ENCODE data around the gene SLC29A3. TPM values are rescaled to one million over a fixed set of nuclear protein-coding genes. Genes with fewer than 3 reads are reported as not detected.

SLC29A3 gene
- polyA plus RNA-seq, 1 of the 3 experiments (the other 2 are of a cell fraction), result 3.8 TPM

DNA sequence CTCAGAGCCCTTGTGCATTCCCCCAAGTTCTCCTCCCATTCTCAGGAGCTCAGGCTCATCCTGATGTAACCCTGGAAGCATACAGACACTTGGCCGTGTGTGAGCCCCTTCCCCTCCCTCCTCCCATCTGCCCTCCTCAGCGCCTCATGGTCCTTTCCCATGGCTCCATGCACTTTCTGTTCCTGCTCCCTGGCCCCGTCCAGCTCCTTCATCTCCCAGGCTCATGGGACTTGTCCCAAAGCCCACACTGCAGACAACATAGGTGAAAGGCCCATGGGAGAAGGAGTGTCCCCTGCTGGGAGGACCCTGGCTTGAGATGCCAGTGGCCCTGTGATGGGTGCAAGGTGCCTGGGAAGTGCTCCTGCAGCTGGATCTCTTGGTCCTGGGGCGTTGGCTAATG, 24.2 kb upstream of the SLC29A3 start:
- Histone ChIP-seq H3K27ac (ENCODE audit: low read depth in 2 of 2, low read length in 1 of 2) (no peak overlapping the region; a peak in 1 of 4 replicates), H3K9ac (no peak overlapping the region), H2AFZ (ENCODE audit: low read depth) (no peak overlapping the region), H3K9me3 (no peaks in the 10 kb centered on the region), H3K4me2 (no peak overlapping the region), H3K4me3 (ENCODE audit: low read depth in 2 of 2, low read length in 1 of 2) (no peak overlapping the region), H3K27me3 (ENCODE audit: insufficient read depth) (no peaks in the 10 kb centered on the region), H4K20me1 (ENCODE audit: insufficient read depth) (peaks cover 8% of the 10 kb centered on the region; the same call in 1 of the 2 replicates), H3K79me2 (ENCODE audit: insufficient read depth) (no peaks in the 10 kb centered on the region), H3F3A (replicated peaks; ENCODE audit: insufficient read depth) (no peaks in the 10 kb centered on the region), H3K9me2 (no peaks in the 10 kb centered on the region), H3K4me1 (ENCODE audit: control insufficient read depth in 1 of 2, insufficient read depth in 2 of 2, low read depth in 1 of 2, low read length in 1 of 2) (peaks cover 0 to 9% of the 10 kb centered on the region in 2 experiments; a peak in 1 of 4 replicates), H3K36me3 (replicated peaks in 1 of 2; ENCODE audit: control insufficient read depth in 1 of 2, insufficient read depth in 2 of 2, low read length in 1 of 2) (peaks cover 27 to 73% of the 10 kb centered on the region in 2 experiments)
- TF ChIP-seq RCOR1 (IDR thresholded peaks at IDR 0.05; ENCODE audit: low read length), result no peak
- TF ChIP-seq YY1 (IDR thresholded peaks at IDR 0.05; ENCODE audit: low read depth), result no peak
- TF ChIP-seq NFIC (IDR thresholded peaks at IDR 0.05; ENCODE audit: borderline replicate concordance), result no peak
- TF ChIP-seq CTCF (IDR thresholded peaks at IDR 0.05), result no peak
- no peak for TF ChIP-seq POLR2AphosphoS5 (IDR thresholded peaks at IDR 0.05; ENCODE audit: low read depth, low read length)
- TF ChIP-seq CHD2 (IDR thresholded peaks at IDR 0.05; ENCODE audit: low read length, partially characterized antibody), result no peak
- no peak for TF ChIP-seq MAX (IDR thresholded peaks at IDR 0.05; ENCODE audit: low read depth)
- TF ChIP-seq REST (IDR thresholded peaks at IDR 0.05; ENCODE audit: low read depth, low read length), result no peak
- TF ChIP-seq, protein P1, sequence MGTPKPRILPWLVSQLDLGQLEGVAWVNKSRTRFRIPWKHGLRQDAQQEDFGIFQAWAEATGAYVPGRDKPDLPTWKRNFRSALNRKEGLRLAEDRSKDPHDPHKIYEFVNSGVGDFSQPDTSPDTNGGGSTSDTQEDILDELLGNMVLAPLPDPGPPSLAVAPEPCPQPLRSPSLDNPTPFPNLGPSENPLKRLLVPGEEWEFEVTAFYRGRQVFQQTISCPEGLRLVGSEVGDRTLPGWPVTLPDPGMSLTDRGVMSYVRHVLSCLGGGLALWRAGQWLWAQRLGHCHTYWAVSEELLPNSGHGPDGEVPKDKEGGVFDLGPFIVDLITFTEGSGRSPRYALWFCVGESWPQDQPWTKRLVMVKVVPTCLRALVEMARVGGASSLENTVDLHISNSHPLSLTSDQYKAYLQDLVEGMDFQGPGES (IDR thresholded peaks at IDR 0.05; ENCODE audit: low read depth, low read length), result no peak
- no peak for TF ChIP-seq JUND (IDR thresholded peaks at IDR 0.05)
- no peak for TF ChIP-seq FOXM1 (IDR thresholded peaks at IDR 0.05; ENCODE audit: low read depth)
- TF ChIP-seq NRF1 (IDR thresholded peaks at IDR 0.05; ENCODE audit: low read depth, low read length), result no peak
- TF ChIP-seq USF2 (IDR thresholded peaks at IDR 0.05; ENCODE audit: borderline replicate concordance, low read depth, low read length), result no peak
- DNase-seq, result no peak
- WGBS (ENCODE audit: low lambda C conversion rate), result 78% methylated on average over 4 of the region's 4 CpGs
- ChIA-PET POLR2A (no interaction called here), CTCF (interaction anchor here (1.1 to 7.8 kb wide), 4 partner anchors 9 to 391 kb away, joined by 3 to 38 read pairs (median 6); no protein-coding TSS in a partner anchor)

Data from SK-N-SH (cell line).